Breast epithelium (tissue), 4 donors: ENCODE results near the gene RALY. TPM values are rescaled to one million over a fixed set of nuclear protein-coding genes. Genes with fewer than 3 reads are reported as not detected.

Source experiments
- DNase-seq, 2 donors: peaks; one replicate each; pipeline ENCODE4 v3.0.0-alpha.2; 2019; ENCODE audit warnings: low spot score in 2 of 2
- H3K27ac ChIP-seq, 2 donors: fragments of 200-600 bp; sonication (generic) in 1 of 2; one replicate each; pipeline ENCODE4 v1.5.1; 2016 to 2019; ENCODE audit warnings: mild to moderate bottlenecking in 1 of 2
- H3K27me3 ChIP-seq, 2 donors: fragments of 200-600 bp; sonication (generic) in 1 of 2; one replicate each; pipeline versions ENCODE4 v1.5.1 to v1.6.0; 2017 to 2019; ENCODE audit warnings: control low read depth in 1 of 2, mild to moderate bottlenecking in 1 of 2
- H3K36me3 ChIP-seq: fragments of 200-600 bp; one replicate; pipeline ENCODE4 v1.5.1; 2019
- H3K4me1 ChIP-seq, 2 donors: fragments of 200-600 bp; sonication (generic); one replicate each; pipeline ENCODE4 v1.5.1; 2016 to 2019; ENCODE audit warnings: control low read depth in 1 of 2
- H3K4me3 ChIP-seq, 3 donors: fragments of 200-600 bp; sonication (generic); 1 replicate in 2 of 3; 2 replicates in 1 of 3; pipeline ENCODE4 v1.5.1; 2016 to 2019; ENCODE audit warnings: mild to moderate bottlenecking in 3 of 3, moderate library complexity in 2 of 3
- H3K9me3 ChIP-seq, 2 donors: fragments of 200-600 bp; sonication (generic) in 1 of 2; one replicate each; pipeline ENCODE4 v1.5.1; 2016 to 2019; ENCODE audit warnings: control low read depth in 1 of 2
- CTCF ChIP-seq, 3 donors: fragments of 450-650 bp; IDR thresholded peaks; one replicate each; pipeline ENCODE4 v1.5.1; 2016 to 2017; ENCODE audit warnings: antibody characterized with exemption in 3 of 3, mild to moderate bottlenecking in 3 of 3, moderate library complexity in 3 of 3
- POLR2A ChIP-seq: fragments of 450-650 bp; IDR thresholded peaks from one replicate; pipeline ENCODE4 v1.6.1; 2016; ENCODE audit warnings: antibody characterized with exemption, mild to moderate bottlenecking, moderate library complexity
- POLR2AphosphoS5 ChIP-seq, 3 donors: sonication (generic); formaldehyde crosslinking; IDR thresholded peaks; one replicate each; pipeline ENCODE4 v1.6.1; 2017; ENCODE audit warnings: antibody characterized with exemption in 3 of 3
- intact Hi-C: fragments of 100-400 bp; cut with DNase I; formaldehyde crosslinking; loops from one replicate; pipeline ENCODE4 v1.15.1; 2023; ENCODE audit warnings: low total_unique reads
- total RNA-seq, 3 donors: library from RNA; depleted of rRNA; stranded (reverse); fragments of >200 nt; gene quantifications; one replicate each; pipeline ENCODE4 v1.1.0, GENCODE V29; 2016

RALY gene
- total RNA-seq, 3 donors from 2014 or later: 73.5 to 120 (median 96.4) TPM

DNA sequence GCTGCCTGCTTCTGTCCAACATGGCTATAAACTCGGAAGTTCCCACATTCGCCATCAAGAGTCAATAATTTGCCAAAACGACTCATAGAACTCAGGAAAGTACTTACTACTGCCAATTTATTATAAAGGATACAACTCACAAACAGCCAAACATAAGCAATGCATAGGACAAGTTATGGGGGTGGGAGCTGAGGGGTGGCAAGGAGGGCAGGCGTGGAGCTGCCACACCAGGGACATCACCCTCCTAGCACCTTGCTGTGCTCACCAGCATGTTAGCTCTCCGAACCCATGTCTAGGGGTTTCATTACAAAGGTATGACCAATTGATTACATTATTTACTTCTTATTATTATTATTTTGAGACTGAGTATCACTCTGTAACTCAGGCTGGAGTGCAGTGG lies 106.0 kb downstream of the RALY start:
- Histone ChIP-seq H3K36me3 (peaks cover 13% of the 10 kb centered on the region), H3K9me3 (no peaks in the 10 kb centered on the region), H3K27me3 (no peaks in the 10 kb centered on the region), H3K4me1 (no peaks in the 10 kb centered on the region), H3K4me3 (no peak overlapping the region), H3K27ac (no peak overlapping the region)
- intact Hi-C loops: loop anchor here (5.0 kb wide), 1 partner anchor 628 kb away; no protein-coding TSS in a partner anchor
- TF ChIP-seq CTCF (IDR thresholded peaks at IDR 0.05) (no peak), POLR2A (no peak), POLR2AphosphoS5 (IDR thresholded peaks at IDR 0.05) (no peak)
- DNase-seq: no peak

- no peaks in the 10 kb centered on the region for H3K4me1 ChIP-seq
- no peaks in the 10 kb centered on the region for H3K27me3 ChIP-seq
- no peaks in the 10 kb centered on the region for H3K9me3 ChIP-seq
- peaks cover 17% of the 10 kb centered on the region for H3K36me3 ChIP-seq
- H3K4me3 ChIP-seq: no peak overlapping the region
- intact Hi-C loops: no loop called here
- DNase-seq: no peak
- H3K27ac ChIP-seq: no peak overlapping the region
- no peak for TF ChIP-seq POLR2AphosphoS5 (IDR thresholded peaks at IDR 0.05)
- TF ChIP-seq POLR2A: no peak
- TF ChIP-seq CTCF (IDR thresholded peaks at IDR 0.05): no peak
Observed at GRCh38 chr20:34100576-34100975, 106.9 kb downstream of the RALY start.

DNA sequence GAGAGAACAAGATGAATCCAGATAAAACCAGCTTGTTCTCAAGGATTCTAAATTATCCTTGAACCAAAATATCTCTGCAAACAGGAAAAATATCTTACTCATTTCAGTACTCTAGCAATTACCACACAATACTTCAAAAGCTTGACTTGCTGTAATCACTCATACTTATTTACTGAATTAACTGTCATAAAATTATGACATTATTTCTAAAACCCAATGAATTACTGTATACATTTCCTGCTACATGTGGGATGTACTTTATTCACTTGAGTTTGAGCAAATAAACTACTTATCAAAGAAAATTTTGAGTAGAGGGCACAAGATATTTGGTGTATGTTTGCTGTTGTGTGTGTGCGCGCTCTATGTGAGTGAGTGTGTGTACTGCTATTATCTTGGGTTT lies 108.6 kb downstream of the RALY start:
- no peak overlapping the region for H3K27ac ChIP-seq
- no peak overlapping the region for H3K4me3 ChIP-seq
- no peak for DNase-seq
- H3K27me3 ChIP-seq: no peaks in the 10 kb centered on the region
- H3K9me3 ChIP-seq: no peaks in the 10 kb centered on the region
- intact Hi-C loops: no loop called here
- H3K4me1 ChIP-seq: no peaks in the 10 kb centered on the region
- H3K36me3 ChIP-seq: peaks cover 10% of the 10 kb centered on the region
- TF ChIP-seq POLR2A: no peak
- TF ChIP-seq POLR2AphosphoS5 (IDR thresholded peaks at IDR 0.05): no peak
- TF ChIP-seq CTCF (IDR thresholded peaks at IDR 0.05): no peak

GRCh38 chr20:34104059-34104458 lies 110.3 kb downstream of the RALY start:
- no peak for DNase-seq
- intact Hi-C loops: no loop called here
- H3K4me1 ChIP-seq: peaks cover 0 to 8% of the 10 kb centered on the region in 2 donors
- no peak for TF ChIP-seq CTCF (IDR thresholded peaks at IDR 0.05)
- no peak for TF ChIP-seq POLR2AphosphoS5 (IDR thresholded peaks at IDR 0.05)
- TF ChIP-seq POLR2A: no peak
- H3K9me3 ChIP-seq: no peaks in the 10 kb centered on the region
- H3K27me3 ChIP-seq: no peaks in the 10 kb centered on the region
- peaks cover 10% of the 10 kb centered on the region for H3K36me3 ChIP-seq
- H3K27ac ChIP-seq: no peak overlapping the region
- H3K4me3 ChIP-seq: no peak overlapping the region

- intact Hi-C loops: no loop called here
- Histone ChIP-seq H3K27ac (no peak overlapping the region), H3K4me3 (no peak overlapping the region), H3K27me3 (no peaks in the 10 kb centered on the region), H3K9me3 (no peaks in the 10 kb centered on the region), H3K36me3 (peaks cover 10% of the 10 kb centered on the region), H3K4me1 (peaks cover 0 to 8% of the 10 kb centered on the region in 2 donors)
- TF ChIP-seq CTCF (IDR thresholded peaks at IDR 0.05) (no peak), POLR2A (no peak), POLR2AphosphoS5 (IDR thresholded peaks at IDR 0.05) (no peak)
- no peak for DNase-seq
Observed at GRCh38 chr20:34105978-34106675, 112.4 kb downstream of the RALY start.
